Choroid plexus epithelial cell (primary cell): ENCODE data around the gene HTR3B.
"Not testable (repeated sequence)": the region's sequence is repeated elsewhere in the genome, so short reads cannot be mapped to it uniquely, and the experiment has no call there.

Experiments used
- DNase-seq: peaks from one replicate; pipeline ENCODE4 v3.0.0-alpha.2; 2010; ENCODE audit warnings: low read depth
- H3K4me3 ChIP-seq: 2 replicates; pipeline ENCODE4 v1.5.1; 2011; ENCODE audit warnings: low read depth, mild to moderate bottlenecking, control low read depth, low read length, moderate library complexity
- TF ChIP-seq, protein P1 (sequence below): conservative IDR thresholded peaks from 2 replicates; pipeline ENCODE4 v1.5.1; 2011; ENCODE audit warnings: low read depth, mild to moderate bottlenecking, control low read depth, inconsistent platforms, low read length, moderate library complexity

Gene HTR3B

DNA sequence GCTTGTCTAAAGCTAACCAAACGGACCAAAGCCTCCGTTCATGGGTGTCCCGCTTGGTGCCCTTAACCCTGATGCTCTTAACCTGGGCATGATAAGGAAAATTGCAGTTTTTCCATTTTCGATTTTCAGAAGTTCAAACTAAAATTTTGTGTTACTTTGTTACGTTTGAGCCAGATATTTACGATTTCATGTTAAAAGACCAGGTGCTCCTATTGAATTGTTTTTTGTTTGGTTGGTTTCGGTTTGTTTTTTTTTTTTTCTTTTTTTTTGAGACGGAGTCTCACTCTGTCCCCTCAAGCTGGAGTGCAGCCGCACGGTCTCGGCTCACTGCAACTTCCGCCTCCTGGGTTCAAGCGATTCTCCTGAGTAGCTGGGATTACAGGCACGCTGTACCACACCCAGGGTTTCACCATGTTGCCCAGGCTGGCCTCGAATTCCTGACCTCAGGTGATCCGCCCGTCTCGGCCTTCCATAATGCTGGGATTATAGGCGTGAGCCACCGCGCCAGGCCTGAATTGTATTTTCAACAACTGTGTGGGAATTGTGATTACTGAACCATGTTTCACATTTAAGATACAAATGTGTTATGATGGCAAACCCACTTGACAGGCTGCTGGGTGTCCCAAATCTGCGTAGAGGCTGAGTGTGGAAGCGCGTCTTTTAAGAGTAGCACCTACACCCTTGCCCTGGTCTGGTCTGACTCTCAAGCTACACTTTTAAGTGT, 28.4 kb upstream of the HTR3B start:
- no peak for DNase-seq
- H3K4me3 ChIP-seq, result peak overlapping the region; percentile 71
- TF ChIP-seq, protein P1, sequence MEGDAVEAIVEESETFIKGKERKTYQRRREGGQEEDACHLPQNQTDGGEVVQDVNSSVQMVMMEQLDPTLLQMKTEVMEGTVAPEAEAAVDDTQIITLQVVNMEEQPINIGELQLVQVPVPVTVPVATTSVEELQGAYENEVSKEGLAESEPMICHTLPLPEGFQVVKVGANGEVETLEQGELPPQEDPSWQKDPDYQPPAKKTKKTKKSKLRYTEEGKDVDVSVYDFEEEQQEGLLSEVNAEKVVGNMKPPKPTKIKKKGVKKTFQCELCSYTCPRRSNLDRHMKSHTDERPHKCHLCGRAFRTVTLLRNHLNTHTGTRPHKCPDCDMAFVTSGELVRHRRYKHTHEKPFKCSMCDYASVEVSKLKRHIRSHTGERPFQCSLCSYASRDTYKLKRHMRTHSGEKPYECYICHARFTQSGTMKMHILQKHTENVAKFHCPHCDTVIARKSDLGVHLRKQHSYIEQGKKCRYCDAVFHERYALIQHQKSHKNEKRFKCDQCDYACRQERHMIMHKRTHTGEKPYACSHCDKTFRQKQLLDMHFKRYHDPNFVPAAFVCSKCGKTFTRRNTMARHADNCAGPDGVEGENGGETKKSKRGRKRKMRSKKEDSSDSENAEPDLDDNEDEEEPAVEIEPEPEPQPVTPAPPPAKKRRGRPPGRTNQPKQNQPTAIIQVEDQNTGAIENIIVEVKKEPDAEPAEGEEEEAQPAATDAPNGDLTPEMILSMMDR, result no peak

DNA sequence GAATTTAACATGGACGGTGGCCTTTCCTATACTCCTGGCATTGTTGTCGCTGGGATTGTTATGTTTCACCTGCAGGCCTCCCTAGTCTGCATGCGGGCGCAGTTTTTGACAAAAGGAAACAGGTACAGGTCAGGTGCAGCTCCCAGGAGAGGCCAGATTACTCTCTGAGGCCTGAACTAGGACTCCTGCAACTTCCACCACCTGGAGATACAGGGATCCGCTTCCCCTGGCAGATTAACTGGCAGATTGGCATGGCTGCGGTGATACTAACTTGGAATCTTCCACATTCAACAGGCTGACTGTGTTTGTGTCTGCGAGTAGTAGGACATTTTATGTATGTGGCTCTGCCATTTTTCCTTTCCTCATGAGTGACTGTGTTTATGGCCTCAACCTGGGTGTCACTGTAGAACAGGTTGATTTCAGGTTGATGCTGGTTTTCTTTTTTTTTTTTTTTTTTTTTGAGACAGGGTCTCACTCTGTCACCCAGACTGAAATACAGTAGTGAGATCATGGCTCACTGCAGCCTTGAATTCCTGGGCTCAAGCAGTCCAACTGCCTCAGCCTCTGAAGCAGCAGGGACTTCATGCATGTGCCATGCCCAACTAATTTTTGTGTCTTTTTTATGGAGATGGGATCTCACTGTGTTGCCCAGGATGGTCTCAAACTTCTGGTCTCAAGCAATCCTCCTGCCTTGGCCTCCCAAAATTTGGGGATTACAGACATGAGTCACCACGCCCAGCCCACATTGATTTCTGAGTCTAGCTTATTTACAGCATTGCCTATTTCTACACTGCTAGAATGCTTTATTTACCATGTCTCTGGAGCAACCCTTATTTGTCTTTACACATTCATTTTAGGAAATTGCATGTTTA, 27.6 kb upstream of the HTR3B start:
- TF ChIP-seq, protein P1, result no peak
- no peak overlapping the region for H3K4me3 ChIP-seq
- no peak for DNase-seq

DNA sequence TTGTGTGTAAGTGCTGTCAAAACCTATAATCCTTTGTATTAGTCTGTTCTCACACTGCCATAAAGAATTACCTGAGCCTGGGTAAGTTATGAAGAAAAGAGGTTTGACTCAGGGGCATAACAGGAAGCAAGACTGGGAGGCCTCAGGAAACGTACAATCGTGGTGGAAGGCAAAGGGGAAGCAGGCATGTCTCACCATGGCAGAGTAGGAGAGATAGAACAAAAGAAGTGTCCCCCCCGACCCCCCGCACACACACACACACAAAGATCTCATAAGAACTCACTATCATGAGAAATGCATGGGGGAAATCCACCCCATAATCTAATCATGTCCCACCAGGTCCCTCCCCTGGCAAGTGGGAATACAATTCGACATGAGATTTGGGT, 26.9 kb upstream of the HTR3B start:
- no peak overlapping the region for H3K4me3 ChIP-seq
- TF ChIP-seq, protein P1, result no peak
- DNase-seq, result no peak

DNA sequence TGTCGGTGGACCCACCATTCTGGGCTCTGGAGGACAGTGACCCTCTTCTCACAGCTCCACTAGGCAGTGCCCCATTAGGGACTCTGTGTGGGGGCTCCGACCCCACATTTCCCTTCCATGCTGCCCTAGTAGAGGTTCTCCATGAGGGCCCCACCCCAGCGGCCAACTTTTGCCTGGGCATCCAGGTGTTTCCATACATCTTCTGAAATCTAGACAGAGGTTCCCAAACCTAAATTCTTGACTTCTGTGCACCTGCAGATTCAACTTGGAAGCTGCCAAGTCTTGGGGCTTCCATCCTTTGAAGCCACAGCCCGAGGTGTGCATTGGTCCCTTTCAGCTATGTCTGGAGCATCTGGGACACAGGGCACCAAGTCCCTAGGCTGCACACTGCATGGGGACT, 25.1 kb upstream of the HTR3B start:
- DNase-seq, H3K4me3 ChIP-seq: not testable (repeated sequence)

DNA sequence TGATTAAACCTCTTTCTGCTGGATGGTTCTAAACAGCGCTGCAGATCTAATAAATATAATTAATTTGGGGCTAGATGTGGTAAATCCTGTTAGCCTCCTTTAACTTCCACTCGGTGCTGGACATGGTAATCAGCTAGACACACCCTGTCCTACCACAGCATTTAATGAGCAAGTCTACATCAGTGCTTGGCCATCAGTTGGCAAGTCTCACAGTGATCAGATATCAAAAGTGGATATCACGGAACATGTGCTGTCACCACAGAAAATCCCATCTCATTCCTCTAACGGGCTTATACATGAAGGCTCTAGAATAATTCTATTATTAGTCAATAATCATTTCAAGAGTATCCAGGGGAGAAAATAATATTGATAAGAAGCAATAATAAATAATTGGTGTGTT, 23.6 kb upstream of the HTR3B start:
- H3K4me3 ChIP-seq, result no peak overlapping the region
- no peak for DNase-seq
- TF ChIP-seq, protein P1, result no peak

DNA sequence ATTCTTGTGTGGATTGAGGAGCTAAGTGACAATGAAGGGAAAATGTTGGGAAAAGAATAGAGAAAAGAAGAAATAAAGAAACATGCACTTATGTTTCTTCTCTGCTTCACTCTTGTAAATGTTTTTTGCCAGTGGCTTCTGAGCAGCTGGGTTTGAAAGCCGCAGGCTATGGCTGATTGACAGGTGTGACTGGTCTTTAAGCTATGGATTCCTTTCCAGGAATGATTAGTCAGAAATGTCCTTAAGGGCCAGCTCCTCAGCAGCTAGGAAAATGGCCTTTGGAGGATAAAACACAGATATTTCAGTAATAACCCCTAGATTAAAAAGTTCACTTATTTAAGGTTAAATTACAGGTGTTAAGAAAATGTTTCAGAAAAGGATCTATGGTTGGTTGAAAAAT, 22.7 kb upstream of the HTR3B start:
- DNase-seq, result no peak
- TF ChIP-seq, protein P1, result no peak

DNA sequence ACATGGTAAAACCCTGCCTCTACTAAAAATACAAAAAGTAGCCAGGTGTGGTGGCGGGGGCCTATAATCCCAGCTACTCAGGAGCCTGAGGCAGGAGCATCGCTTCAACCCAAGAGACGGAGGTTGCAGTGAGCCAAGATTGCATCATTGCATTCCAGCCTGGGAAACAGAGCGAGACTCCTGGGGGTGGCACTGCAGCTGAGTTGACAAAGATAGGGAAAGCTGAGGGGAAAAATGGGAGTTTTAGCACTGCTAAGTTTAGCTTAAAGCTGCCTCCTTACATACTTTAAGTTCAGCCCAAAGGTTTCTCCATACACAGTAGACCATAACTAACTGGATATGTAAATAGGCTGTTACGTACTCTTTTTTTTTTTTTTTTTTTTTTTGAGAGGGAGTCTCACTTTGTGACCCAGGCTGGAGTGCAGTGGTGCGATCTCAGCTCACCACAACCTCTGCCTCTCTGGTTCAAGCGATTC, 20.2 kb upstream of the HTR3B start:
- no peak overlapping the region for H3K4me3 ChIP-seq
- TF ChIP-seq, protein P1, result no peak
- peak; percentile 61 for DNase-seq

More for the DNA sequence above, 22.7 kb upstream of the HTR3B start:
- no peak overlapping the region for H3K4me3 ChIP-seq
